SKM-1 treated with dmso at 0.1 percent for 144 hours (cell line): ENCODE measurements around the gene NME3.

Experiments
- DNase-seq: peaks from one replicate; lab custom pipeline; 2025; ENCODE audit not compliant: unreplicated experiment; lab: John Stamatoyannopoulos, UW

NME3 gene

DNA sequence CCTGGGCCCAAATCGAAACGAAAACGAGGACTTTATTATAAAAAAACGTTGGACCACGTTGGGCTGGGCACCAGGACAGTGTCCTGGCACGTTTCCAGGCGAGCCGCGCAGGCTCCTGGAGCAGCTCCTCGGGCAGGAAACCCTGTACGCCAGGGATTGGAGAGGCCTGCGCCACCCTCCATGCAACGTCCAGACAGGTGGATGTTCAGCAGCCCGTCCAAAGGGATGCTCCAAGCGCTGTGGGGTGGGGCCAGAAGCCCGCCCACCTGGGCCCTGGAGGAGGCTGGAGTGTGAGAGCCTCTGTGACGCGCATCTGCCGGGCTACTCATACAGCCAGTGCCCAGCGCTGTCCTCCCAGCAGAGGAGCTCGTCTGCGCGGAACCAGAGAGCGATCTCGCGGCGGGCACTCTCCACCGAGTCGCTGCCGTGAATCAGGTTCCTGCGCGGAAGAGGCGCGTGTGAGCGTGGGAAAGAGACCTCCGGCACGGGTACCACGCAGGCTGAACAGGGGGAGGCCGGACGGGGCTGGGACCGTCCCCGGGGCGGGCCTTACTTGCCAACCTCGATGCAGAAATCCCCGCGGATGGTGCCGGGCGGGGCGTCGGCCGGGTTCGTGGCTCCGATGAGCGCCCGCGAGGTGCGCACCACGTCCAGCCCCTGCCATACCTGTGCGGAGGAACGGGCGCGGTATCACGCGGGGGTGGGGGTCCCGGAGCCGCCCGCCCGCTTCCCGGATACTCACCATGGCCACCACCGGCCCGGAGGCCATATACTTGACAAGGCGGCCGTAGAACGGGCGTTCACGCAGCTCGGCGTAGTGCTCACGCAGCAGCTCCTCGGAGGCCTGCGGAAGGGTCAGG lies 785 bp downstream of the NME3 start:
- no peak for DNase-seq

DNA sequence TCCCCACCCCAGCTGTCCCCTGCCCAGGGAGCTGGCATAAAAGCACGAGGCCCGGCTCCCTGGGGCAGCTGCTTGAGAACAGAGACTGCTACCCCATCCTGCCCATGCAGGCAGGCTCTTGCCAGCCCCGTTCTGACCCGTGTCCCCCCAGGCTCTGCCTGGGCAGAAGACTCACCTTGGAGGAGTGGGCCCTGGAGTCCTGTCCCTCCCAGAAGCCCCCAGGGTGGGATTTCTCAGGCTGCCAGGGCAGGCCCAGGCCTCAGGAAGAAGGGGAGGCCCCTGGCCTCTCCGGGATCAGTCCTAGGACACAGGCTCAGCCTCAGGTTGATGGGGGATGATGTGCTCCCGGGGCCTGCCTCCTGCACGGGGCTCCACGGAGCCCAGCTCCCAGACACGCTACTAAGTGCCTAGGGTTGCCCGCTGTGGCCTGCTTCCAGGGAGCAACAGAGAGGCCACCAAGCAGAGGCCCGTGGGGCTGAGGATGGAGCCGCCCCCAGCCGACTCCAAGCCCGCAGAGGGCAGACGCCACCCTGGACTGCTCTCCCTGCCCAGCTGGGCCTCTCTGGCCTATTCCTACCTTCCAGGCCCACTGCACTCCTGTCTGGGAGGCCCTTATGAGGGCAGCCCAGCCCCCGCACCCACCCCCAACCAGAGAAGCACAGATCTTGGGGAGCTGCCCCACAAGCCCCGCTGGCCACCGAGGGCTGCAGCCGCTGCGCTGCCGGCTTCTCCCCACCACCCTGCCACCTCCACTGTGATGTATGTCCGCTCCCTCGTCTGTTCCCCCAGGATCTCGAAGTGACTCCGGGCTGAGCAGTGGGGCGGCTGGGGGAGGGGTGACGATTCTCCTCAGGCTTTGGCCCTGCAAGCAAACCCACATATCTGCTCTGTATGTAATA lies 1.7 kb downstream of the NME3 start:
- no peak for DNase-seq

DNA sequence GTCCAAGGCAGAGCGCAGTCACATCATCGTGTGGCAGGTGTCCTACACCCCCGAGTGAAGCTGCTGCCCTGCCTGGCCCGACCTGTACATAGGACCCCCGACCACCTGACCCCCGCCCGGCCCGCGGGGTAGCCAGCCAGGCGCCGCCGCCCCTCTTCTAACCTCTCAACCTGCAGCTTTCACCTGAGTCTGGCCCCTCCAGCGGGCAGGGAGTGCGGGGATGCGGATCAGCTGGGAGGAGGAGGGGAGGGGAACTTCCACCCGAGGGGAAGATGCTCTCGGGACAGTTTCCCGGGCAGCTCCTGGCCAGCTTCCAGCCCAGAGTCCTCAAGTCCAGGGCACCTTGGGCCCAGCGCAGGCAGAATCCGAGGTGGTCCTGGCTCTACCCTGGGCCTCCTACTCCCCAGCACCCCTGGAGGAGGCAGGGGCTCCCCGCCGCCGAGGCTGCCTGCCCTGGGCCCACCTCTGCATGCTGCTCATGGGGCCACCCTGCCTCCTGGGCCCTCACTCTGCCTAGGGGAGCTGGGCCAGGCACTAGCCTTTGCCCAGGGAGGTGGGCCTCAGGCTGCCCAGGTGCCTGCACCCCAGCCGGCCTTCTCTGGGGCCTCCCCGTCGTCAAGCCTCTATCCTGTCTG lies 2.5 kb downstream of the NME3 start:
- no peak for DNase-seq

DNA sequence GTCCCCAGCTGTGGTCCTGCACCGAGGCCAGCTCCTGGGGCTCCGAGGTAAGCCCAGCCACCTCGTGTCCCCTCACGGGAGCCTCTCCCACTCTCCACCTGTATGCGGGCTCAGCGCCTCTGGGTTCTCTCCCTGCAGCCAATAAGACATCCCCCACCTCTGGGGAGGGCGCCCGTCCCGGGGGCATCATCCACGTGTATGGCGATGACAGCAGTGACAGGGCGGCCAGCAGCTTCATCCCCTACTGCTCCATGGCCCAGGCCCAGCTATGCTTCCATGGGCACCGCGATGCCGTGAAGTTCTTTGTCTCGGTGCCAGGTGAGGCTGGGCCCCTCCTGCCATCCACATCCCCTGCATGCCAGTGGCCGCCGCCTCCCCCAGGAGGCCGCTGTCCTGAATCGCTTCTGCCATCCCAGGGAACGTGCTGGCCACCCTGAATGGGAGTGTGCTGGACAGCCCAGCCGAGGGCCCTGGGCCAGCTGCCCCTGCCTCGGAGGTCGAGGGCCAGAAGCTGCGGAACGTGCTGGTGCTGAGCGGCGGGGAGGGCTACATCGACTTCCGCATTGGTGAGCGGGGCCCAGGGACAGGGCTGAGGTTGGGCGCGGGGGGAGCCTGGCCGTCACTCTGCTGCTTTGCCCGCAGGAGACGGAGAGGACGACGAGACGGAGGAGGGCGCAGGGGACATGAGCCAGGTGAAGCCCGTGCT lies 3.1 kb downstream of the NME3 start:
- no peak for DNase-seq

DNA sequence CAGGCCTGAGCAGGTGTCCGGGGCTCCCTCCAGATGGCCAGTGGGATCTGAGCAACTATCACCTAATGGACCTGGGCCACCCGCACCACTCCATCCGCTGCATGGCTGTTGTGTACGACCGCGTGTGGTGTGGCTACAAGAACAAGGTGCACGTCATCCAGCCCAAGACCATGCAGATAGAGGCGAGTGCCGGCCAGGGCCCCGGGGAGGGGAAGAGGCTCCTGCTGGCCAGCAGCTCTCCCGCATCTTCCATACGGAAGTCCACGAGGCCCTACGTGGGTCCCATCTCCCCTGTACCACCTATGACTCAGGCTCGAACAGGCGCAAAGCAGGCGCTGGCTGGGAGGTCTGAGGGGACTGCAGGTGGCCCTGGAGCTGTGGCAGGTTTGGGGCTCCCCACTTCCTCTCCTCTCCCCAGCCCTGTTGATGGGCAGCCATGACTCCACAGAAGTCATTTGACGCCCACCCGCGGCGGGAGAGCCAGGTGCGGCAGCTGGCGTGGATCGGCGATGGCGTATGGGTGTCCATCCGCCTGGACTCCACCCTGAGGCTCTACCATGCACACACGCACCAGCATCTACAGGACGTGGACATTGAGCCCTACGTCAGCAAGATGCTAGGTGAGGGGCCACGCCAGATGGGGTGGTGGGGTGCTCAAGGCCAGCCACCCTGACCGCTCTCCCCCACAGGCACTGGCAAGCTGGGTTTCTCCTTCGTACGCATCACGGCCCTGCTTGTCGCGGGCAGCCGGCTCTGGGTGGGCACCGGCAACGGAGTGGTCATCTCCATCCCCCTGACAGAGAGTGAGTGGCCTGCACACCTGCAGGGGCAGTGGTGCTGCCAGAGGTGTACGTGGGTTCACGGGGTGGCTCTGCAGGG lies 4.0 kb downstream of the NME3 start:
- no peak for DNase-seq

DNA sequence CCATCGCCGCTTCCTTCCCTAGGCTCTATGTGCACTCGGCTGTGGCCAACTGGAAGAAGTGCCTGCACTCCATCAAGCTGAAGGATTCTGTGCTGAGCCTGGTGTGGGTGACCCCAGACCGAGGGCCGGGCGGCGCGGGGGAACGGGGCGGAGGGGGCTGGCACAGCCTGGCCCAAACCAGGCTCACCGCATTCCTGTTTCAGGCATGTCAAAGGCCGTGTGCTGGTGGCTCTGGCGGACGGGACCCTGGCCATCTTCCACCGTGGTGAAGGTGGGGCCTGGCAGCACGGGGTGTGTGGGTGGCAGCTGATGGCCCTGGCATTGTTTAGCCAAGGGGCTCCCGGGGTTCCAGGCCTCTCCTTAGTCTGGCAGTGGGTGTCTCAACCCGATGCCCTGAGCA lies 4.6 kb downstream of the NME3 start:
- DNase-seq = no peak

DNA sequence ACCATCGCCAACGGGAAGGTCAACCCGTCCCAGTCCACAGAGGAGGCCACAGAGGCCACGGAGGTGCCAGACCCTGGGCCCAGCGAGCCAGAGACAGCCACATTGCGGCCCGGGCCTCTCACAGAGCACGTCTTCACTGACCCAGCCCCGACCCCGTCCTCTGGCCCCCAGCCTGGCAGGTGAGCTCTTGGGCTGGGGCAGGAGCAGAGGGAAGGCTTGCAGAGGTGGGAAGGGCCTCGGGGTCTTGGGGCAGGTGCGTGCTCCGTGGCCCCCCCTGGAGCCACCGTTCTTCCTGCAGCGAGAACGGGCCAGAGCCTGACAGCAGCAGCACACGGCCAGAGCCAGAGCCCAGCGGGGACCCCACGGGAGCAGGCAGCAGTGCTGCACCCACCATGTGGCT lies 5.1 kb downstream of the NME3 start:
- DNase-seq = no peak

DNA sequence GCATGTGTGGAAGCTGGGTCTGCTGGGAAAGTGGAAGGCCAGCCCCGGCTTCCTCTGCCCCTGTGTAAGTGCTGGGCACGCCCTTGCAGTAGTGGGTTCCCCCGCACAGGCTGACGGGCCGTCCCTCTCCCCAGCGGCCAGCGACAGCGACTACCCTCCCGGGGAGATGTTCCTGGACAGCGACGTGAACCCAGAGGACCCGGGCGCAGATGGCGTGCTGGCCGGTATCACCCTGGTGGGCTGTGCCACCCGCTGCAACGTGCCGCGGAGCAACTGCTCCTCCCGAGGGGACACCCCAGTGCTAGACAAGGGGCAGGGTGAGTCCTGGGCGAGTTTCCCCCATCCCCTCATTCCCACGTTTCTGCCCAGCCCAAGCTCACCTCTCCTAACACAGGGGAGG lies 5.5 kb downstream of the NME3 start:
- no peak for DNase-seq

DNA sequence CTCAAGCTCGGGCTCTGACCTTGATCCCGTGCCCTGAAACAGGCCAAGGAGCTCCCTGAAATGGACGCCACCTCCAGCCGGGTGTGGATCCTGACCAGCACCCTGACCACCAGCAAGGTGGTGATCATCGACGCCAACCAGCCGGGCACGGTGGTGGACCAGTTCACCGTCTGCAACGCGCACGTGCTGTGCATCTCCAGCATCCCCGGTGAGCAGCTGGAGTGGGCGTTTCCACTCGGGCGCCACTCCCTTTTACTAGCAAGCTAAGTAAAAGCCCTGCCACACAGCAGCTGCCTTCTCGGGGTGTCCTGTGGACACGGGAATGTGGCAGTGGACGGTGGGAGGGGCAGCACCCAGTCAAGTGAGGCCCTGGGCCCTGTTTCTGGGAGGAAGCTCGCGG lies 6.4 kb downstream of the NME3 start:
- no peak for DNase-seq

DNA sequence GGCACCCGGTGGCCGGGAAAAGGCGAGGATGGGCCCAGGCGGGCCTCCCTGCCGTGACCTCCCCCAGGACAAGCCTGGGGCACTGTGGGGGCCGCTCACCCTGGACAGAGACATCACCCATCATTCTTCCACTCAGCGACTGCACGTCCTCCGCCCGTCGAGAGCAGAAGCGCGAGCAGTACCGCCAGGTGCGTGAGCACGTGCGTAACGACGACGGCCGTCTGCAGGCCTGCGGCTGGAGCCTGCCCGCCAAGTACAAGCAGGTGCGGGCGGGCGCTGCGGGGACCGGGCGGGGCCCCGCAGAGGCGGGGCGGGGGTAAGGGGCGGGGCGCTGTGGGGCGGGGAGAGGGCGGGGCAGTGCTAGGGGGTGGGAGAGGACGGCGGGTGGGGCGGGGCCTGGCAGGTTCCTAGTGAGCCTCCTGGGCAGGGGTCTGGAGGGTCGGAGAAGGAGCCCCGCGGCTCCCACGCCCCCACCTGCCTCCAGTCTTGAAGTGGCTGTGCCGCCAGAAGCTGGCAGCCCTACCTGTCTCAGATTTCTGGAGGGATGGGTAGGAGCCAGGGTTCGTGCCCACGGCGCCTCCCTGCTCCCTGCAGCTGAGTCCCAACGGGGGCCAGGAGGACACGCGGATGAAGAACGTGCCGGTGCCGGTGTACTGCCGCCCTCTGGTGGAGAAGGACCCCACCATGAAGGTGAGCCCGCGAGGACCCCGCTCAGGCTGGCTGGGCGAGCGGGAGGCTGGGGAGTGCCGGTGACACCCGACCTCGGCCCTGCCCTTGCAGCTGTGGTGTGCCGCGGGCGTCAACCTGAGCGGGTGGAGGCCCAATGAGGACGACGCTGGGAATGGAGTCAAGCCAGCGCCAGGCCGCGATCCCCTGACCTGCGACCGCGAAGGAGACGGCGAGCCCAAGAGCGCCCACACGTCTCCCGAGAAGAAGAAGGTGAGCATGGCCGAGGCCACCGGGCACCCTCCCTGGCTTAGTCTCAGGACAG lies 7.5 kb downstream of the NME3 start:
- DNase-seq = no peak

DNA sequence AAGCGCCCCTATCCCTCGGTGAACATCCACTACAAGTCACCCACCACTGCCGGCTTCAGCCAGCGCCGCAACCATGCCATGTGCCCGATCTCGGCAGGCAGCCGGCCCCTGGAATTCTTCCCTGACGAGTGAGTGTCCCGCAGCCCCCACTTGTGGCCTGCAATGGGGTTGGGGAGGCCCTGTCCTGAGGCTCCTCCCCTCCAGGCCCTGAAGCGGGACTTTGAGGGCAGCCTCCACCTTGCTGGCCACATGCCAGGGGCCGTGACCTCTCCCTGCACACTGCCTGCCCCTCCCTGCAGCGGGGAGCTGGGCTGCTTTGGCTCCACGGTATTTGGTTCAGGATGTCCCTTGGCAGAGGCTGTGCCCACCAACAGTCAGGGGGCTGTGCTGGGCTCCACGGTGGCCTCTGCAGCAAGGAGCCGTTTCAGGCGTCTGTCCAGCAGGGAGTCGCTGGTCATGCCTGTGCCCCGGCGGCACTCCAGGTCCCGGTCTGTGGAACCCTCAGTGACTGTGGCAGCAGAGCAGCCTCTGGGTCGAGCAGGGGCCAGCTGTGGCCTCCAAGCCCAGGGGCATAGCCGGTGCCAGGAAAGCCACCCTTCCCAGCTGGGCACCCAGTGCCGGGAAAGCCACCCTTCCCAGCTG lies 8.3 kb downstream of the NME3 start:
- DNase-seq = no peak

DNA sequence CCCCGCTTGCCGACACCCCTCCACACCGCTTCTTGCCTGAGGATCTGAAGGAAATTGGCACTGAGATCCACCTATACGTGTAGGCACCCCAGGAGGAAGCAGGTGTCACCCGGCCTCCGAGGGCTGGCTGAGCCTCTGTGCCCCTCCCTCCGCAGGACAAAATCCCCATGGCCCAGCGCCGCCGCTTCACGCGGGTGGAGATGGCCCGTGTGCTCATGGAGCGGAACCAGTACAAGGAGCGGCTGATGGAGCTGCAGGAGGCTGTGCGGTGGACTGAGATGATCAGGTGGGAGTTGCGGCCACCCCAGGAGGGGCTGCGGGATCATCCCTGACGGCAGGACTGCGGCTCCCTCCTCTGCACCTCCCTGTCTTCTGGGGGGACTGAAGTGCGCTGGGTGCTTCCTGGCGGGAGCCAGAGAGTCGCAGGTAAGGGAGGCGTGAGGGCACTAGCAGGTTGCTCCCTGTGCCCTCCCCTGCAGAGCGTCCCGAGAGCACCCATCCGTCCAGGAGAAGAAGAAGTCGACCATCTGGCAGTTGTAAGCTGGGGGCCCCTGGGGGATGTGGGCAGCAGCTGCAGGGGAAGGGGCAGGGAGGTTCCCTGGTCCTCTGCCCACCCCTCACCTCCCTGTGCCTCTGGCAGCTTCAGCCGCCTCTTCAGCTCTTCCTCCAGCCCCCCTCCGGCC lies 9.0 kb downstream of the NME3 start:
- no peak for DNase-seq

DNA sequence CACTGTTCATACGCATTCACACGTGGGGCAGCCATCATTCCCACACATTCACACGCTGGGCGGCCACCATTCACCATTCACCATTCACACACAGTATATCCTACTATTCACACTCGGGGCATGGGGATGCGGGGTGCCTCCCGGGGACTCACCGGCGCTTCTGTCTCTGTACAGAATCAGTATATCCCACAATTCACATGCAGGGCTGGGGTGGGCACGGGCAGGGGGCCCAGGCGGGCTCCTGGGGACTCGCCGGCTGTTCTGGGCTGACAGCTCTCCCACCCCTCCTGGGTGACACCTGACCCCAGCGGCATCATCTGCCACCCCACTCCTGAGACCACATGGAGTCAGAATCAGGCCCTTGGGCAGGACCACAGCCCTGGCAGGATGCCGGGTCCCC lies 9.6 kb downstream of the NME3 start:
- no peak for DNase-seq

DNA sequence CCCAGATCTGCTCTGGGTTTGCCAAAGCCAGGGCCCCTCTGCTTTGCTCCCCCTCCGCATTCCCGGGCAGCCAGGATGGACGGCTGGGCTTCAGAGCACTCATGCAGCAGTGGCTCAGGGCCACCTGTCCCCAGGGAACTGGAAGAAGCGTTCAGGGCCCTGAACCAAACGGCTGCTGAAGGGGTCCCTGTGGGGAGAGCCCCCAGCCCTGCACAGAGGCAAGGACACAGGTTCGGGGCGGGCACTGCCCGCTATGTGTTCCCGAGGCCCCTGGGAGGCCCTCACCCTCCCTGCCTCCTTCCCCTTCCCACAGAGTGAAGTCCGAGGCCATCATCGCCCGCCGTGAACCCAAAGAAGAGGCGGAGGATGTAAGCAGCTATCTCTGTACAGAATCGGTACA lies 10.4 kb downstream of the NME3 start:
- DNase-seq = no peak

DNA sequence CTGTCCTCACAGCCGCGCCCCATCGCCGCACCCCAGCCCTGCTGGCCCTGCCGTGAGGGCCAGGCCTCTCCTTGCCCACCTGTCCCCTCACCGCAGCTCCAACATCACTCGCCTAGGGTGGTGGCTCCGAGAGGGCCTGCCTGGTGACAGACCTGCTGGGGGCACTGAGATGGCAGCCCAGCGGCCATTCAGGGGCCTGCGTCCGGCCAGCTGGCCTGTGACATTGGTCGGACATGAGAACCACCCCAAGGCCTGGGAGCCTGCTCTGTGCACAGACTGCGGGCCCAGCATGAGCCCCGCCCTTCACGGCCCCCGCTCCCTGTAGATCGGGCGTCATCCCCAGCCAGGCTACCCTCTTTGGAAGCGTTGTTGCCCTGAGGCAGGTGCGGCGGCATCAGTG lies 11.8 kb downstream of the NME3 start:
- DNase-seq = no peak

DNA sequence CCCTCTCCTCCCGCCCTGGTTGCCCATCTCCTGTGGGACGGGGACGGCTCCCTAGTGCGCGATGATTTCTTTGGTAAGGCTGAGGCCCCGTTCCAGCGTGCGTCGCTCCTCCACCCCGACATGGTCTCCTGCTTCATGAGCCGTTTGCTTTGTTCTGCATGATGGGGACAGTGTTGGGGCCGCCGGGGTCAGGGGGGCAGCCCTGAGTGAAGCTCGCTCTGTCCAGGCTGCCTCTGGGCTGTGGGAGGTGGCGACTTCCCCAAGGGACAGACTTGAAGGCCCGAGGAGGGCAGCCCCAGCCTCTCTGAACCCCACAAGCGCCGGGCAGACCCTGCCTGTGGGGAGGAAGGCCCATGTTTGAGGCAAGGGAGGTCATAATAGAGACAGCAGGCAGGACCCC lies 12.4 kb downstream of the NME3 start:
- no peak for DNase-seq

DNA sequence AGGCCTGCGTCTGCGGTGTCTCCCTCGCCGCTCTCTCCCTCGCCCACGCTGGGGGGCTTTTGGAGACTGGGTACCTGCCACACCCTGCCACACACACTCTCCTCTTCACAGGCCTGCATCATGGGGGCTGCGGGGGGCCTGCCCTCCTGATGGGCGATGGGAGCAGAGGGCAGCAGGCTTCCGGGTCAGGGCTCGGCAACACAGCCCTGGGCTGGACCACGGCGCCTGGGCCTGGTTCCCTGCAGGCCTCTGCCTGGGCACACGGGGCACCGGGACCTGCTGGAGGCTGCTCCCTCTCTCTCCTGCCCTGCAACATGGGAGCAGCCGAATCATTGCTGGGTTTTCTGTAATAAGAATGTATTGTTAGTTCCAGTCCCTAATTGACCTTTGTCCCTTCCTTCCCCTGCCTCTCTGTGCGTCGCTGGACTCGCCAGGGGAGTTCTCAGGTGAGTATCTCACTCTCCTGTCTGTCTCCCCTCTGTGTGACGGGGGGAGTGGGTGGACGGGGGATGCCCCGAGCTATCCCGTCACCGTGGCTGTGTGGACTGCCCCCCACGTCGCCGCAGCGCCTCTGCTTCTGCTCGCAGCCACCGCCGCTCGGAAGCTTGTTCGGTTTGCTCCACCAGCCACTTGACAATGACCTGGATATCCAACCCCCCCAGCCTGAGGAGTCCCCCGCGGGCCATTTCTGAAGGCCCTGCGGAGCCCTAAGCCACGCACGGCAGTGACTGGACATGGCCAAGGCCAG lies 13.5 kb downstream of the NME3 start:
- DNase-seq = no peak
